HTERT RPE-1 (cell line): Measurements from ENCODE around the gene TRIP4.

Experiments
- in situ Hi-C: fragments of 300-500 bp; cut with MboI; formaldehyde crosslinking; loops from 4 replicates; pipeline ENCODE4 v1.14.3; 2020; ENCODE audit warnings: low sequenced_read_pairs

Gene TRIP4

DNA sequence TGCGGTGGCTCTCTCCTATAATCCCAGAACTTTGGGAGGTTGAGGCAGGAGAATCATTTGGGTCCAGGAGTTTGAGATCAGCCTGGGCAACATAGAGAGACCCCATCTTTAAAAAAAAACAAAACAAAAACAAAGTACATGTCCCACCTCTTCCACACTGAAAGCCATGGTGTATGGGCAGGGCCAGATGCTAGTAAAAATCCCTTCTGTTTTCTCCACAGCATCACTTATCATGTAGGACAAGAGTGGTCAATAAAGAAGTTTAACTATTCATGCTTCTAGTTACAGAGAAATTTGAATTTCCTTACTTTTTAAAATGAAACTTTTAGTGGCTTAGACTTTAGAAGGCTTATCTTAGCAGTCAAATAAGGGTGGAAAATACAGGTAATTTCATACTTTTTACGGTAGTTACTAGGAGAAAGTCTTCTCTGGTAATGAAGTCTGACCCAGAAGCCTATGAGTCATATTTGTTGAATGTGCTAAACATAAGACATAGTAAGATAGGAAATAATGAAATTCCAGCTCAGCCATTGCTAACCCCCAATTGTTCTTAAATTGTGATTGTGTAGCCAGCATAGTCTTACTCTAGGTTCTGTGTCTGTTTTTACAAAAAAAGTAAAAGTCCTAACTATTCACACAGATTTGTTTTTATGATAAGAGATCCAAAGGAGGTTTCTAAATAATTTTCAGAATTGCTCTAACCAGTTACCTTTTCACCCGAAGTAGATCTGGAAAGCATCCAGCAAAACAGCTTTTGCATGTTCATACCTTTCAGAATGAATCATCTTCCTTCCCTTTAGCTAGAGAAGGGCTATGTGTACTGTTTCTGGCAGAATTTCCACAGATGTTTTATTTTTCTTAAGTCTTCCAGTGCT is 56.3 kb downstream of the TRIP4 start:
- in situ Hi-C loops: no loop called here

DNA sequence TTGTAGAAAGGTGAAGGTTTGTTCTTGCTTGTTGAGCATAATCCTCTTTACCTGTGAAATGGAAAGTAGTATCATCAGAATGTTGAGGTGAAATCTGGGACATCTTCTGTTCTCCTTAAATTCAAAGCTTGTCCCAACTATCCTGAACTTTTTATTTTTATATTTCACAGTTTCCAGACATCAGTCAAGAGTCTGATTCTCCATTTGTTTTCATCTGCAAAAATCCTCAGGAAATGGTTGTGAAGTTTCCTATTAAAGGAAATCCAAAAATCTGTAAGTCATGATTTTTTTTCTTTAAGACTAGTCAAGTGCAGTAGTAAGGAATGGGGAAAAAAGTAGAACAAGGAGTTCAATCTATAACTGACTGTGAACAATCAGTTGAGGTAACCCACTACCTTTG is 57.2 kb downstream of the TRIP4 start:
- in situ Hi-C loops: no loop called here

DNA sequence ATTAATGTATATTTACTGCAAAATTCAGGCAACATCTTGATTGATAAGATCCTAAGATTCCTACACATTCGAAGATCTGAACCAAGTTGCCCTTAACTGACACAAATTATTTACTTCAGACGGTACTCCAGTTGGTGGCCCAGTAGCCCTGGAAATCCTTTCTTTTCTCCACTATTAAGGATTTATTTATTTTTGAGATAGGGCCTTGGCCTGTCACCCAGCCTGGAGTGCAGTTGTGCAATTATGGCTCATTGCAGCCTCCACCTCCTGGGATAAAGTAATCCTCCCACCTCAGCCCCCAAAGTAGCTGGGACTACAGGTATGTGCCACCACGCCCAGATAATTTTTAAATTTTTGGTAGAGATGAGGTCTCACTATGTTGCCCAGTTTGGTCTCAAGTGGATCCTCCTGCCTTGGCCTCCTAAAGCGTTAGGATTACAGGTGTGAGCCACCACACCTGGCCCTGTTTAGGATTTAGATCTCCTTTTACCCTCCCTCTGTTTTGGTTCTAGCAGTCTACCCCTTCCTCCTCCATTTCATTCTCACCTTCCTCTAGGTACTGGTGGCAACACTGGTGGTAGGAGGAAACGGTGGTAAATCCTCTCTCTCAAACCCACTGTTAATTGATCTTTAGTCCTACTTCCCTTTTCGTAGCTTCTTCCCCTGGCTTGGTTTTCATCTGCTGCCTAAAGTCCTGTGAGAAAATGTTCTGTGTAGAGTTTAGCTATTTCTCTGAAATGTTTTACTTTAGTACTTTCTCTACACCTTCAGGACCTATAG is 60.1 kb downstream of the TRIP4 start:
- in situ Hi-C loops: no loop called here

DNA sequence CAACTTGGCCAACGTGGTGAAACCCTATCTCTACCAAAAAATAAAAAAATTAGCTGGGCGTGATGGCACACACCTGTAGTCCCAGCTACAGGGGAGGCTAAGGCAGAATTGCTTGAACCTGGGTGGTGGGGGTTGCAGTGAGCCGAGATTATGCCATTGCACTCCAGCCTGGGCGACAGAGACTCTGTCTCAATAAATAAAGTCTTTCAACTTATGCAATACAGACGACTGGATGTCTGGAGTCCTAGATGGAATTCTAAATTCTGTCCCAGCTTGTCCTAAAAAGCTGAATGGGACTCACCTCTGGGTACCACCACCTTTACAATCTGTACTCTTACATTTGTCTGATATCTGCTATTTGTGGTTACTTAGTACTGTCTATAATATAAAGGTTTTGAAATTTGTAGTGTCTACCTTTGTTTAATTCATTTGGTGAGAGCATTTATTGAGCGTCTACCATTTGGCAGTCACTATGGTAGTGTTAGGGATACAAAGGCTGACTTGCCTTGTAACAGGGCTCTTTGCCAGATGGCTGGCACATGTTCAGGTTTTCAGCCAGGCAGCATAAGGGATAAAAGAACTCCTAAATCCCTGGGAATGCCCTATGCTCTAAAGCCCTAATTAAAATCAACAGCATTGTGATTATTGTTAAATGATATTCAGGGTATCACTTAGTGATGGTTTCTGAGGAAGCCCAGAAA is 65.5 kb downstream of the TRIP4 start:
- in situ Hi-C loops: no loop called here

DNA sequence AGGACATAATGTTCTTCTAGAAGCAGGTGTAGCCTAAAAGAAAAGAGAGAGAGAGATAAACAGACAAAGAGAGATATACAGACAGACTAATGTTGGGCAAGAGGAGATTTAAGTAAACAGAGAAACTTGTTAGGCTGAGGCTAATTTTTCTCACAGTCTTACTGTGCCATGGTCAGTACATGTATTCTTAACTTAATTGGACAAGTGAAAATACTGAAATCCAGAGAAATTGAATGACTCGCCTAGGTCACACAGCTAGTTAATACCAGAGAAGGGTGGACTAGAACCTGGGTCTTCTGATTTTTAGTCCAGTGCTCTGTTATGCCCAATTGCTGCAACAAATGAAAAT is 66.0 kb downstream of the TRIP4 start:
- in situ Hi-C loops: no loop called here

DNA sequence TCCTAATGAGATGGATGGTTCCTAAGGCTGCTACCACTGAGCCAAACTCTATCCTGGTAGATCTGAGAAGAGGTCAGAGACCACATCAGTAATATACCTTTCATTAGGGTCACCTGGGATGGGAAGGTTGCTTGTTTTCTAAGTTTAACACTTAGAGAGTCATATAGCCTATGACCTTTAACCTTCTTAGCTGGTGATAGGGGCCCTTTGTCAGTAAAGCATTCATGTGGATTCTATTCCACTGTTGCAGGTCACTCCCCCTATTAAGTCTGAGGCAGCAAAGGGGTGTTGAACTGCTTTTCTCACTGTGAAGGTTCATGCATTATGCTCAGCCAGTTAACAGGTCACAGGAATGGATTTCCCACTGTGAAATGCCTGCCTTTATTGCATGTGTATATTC is 66.6 kb downstream of the TRIP4 start:
- in situ Hi-C loops: no loop called here

DNA sequence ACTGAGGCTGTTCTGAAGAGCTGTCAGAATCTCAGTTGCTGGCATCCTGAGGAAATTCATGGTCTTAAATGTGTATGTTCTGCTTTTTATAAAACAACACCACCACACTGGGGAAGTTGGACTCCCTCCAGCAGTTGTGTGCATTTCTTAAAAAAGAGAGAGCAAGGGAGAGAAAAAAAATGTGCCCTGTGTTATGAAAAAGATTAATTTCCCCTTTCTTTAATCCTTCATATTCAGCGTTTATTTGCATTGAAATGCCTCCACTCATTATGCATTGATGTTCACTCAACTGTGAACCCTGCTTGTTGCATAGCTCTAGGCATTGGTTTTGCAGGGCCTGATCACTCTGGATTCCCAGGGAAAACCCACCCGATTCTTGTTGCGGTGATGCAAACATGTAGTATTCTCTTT is 68.3 kb downstream of the TRIP4 start:
- in situ Hi-C loops: no loop called here

DNA sequence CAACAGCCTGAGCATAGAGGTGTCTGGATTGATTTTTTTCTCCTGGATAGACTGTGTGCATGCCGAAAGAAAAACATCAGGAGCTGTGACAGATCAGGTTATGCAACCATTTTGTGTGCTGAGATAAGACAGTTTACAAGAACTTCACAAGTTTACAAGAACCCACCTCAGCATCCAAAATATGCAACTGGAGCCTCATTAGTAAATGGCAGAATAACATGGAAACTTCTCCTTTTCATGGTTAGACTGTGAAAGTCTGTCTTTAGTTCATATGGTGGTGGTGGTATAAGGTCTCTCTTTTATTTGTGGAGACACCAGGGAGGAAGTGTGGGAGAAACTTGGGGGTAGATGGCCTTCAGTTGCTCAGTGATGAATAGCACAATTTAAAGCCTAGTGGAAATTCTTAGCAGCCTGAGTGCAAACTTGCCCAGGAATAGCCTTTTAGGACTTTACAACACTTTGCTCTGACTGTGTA is 69.0 kb downstream of the TRIP4 start:
- in situ Hi-C loops: no loop called here

DNA sequence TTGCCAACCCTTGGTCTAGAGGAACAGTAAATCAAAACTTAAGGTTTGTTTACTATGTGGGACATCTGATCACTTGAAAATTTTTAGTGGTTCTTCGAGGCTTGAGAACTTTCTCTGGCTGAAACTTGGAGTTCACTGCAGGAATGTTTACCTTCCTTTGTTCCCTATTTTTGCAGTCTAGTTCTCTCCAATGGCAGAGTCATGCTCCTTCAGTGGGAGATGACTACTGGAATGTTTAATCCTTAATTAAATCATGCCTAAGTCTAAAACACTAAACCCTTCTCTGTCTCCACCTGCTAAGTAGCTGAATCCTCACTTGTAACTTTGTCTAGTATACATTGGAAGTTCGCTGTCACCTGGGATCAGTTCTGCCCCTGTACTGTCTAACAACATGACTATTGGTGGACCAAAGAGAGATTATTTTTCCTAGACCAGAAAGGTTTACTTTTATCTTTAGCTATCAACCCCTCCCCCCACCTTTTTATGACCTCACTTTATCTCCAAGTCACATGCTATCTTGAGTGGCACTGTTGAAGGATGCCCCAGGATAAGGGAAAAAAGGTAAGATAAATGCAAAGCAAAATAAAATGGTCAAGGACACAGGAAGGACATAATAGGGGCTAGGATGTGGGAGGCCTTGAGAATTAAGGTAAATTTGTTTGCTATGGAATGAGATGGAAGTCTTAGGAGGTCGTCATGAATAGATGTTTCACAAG is 71.6 kb downstream of the TRIP4 start:
- in situ Hi-C loops: no loop called here

DNA sequence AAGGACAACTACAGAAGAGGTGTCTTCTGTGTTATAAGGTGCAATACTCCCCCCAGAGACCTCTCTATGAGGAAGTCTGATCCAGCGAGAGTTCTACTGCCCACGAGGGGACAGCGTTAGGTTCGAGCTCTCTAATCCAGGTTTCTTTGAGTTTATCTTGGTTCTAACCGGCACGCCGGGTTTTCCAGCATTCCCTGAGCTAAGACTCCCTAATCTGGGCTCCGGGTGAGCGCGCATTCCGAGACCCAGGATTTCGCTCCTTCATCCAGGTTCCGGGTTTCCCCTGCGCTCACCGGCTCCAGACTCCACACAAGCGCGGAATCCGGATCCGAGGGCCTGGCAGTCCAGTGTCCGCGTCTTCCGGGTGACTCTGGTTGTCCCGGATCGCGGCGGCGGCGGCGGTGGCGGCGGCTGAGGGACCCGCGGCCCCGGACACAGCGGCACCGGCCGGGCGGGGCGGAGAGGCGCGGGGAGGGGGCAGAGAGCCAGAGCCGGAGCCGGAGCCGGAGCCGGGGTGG is 72.6 kb downstream of the TRIP4 start, which contains the start of gene ZNF609:
TSS of gene ZNF609 (plus strand) at position 373 of the 518 bp plus-strand sequence. CDS start 38,842 bp downstream, outside the sequence.
- in situ Hi-C loops: no loop called here

DNA sequence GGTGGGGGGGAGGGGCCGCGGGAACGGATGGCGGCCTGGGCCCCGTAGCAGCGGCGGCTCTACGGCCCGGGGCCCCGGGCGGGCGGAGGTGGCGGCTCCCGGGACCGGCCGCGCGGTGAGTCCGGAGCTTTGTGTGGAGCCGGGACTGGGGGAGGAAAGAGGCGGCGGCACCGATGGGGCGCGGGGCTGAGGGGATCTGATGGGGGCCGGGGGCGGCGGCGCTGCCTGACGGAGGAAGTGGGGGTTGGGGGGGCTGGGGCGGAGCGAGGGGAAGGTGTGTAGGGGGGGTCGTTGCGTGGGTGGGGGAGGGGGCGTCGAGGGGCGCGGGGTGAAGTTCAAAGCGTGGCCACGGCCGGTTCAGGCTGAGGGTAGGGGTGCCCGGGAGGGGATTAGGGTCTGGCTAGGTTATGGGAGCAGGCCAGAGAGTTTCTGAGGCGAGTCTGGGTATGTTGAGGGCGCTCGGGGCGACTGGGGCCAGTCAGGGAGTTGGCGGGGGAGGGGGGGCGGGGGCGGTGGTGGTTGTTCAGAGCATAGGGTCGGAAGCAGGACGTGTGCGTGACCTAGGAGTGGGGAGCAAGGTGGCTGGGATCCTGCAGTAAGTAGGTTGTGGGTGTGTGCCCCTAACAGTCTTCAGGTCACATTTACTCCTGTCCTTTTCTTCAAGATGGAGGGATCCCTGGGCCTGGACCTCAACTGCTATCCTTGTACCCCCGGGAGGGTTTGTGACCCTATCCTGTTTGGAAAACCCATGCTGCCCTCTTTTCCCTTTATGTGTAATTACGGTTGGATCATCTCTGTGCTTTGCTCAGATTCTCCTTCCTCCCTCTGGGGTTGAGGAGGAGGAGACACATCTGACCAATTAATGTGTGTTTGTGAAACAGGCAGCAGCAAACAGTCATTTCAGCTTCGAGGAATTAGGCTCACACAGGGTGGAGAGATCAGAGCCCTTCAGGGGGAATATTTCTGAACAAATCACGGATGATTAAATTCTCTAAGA is 73.4 kb downstream of the TRIP4 start:
- in situ Hi-C loops: no loop called here

DNA sequence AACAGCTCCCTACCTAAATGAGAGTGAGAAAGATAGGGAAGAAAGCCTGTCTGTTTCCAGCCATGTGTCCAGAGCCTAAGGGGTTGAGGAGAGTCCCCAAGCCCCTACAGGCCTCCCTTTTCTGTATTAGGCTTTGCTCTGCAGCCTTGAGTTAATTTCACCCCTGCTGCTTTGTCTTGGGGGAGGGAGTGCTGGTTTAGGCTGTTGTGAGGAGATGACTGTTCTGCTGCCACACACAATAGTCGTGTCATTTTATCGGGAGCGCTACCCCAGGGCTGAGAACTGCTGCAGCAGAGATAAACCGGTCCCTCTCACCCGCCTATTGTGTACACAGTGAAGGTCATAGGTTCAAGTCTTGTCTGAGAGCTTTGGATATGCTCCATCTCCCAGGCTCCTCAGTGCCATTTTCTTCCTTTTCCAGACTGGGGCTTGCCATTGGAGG is 74.1 kb downstream of the TRIP4 start:
- in situ Hi-C loops: no loop called here

DNA sequence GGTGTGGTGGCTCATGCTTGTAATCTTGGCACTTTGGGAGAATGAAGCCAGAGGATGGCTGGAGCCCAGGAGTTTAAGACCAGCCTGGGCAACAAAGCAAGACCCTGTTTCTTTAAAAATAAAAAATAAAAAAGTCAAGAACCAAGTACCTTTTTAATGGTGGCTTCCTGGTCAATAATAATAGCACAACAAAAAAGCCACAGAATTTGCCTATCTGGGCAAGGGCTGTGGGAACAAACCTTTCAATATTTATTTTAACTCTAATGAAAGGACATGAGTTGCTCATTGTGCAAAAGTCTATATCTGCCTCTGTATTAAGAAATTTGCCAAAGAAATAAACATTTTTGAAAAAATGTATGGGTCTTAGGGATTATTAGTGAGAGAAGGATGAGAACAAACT is 74.9 kb downstream of the TRIP4 start:
- in situ Hi-C loops: no loop called here

DNA sequence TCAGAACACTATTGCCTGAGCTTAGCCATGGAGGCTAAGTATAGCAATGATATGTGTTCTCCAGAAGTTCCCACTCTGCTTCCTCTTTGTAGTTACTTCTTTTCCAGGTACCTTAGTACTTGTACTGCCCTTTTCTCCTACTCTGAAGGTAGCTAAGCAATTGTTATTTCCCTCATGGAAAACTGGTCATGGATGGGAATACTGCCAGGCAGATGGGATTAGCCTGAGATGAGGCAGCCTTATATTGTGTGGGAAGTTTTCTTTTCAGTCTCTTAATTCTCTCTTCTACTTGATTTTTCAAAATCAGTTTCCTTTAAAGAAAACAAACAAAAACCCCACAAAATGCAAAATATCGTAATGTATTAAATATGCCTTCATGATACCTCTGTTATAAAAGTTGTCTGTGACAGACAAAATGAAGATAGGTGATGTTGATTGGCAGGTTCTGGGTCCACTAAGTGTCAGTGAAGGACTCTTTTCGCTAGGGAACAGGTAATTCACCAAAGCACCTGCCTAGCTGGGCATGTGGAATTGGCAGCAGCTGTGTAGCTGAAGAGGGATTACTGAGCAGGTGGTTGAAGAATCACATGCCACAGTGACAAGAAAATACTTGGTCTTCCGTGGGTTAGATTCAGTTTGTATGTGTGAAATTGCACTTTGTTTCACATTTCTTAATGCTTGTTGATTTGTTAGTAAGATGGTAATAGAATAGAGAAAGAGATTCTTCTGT is 76.8 kb downstream of the TRIP4 start:
- in situ Hi-C loops: no loop called here

DNA sequence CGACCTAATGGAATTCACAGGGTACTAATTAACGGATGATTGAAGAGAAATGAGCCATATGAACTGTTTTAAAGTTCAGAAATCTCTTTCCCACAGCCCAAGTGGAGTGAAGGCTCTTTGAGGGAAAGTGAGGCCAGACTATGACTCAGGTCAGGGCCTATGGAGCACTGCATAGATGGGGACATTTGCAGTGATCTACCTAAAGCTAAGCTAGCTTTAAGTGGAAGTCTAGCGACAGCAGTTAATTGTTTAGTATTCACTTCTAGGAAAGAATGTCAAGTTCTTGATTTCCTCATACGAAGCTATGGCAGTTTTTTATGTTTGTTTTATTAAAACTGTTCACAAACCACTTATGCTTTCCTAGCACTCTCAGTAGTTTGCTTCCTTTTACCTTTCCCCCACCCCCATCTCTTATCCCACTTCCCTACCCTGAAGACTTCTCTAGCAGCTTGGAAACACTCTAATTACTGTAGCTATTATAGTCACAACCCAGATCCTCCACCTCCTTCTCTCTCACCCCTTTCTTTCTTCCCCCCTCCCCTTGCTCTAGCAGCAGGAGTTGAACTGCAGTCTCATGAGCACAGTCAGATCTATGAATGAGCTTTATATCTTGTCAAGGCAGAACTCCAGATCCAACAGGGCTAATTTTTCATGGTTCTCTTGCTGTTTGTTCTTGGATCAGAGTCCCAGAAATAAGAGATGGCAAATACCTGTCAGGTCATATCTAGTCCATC is 78.9 kb downstream of the TRIP4 start:
- in situ Hi-C loops: no loop called here

DNA sequence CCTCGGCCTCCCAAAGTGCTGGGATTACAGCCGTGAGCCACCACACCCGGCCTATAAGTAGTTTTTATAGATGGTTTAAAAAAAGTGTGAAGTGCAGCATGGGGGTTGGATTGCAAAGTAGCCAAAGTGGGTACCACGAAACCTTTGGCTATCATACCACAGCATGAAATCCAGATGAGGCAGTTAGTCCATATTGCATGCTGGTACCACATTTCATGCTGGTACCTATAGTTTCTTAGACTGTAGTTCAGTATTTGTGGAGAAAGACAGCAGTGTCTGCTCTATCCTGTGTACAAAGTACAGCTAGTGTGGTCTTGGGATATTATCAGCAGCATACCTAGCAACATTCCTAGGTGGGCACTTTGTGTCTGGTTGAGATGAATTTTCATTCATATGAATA is 84.5 kb downstream of the TRIP4 start:
- in situ Hi-C loops: no loop called here

DNA sequence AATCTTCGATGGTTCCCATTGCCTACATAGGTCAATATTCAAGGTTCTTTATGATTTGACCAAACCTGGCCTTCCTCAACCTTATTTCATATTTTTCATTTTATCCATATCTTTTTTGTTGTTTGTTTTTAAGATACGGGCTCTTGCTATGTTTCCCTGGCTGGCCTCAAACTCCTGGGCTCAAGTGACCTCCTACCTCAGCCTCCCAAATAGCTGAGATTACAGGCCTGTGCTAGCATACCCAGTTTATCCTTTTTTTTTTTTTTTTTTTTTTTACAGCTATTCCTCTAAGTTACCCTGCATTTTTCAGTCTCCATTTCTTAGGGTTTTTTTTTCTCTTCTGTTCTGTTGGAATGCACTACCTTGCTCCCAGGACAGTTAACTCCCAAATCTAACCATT is 87.2 kb downstream of the TRIP4 start:
- in situ Hi-C loops: no loop called here

DNA sequence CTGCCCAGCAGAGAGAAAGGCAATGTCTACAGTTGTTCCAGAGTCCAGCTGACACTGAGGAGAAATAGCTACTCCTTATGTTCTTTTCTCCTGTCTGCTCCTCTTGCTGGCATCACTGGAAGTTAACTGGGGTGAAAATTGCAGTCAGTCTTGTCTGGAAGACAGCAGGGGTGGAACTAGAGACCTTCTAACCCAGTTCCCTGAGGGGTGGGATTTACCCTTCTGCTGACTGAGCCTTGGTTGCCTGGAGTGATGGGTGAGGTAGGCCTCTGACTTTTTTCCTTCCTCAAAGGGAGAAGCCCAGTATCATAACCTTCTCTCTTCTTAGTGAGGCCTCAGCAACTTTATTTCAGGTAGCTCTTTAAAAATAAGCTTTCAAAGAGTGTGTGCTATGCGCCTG is 88.9 kb downstream of the TRIP4 start:
- in situ Hi-C loops: no loop called here
